HG02884 (cell line): Measurements from ENCODE around the gene PAX9.

Experiments
- ATAC-seq: cut with Tn5 transposase; IDR thresholded peaks from one replicate; pipeline ENCODE4 v1.9.1; 2021; ENCODE audit warnings: mild to moderate bottlenecking, moderate library complexity; ENCODE audit not compliant: unreplicated experiment

Gene PAX9

DNA sequence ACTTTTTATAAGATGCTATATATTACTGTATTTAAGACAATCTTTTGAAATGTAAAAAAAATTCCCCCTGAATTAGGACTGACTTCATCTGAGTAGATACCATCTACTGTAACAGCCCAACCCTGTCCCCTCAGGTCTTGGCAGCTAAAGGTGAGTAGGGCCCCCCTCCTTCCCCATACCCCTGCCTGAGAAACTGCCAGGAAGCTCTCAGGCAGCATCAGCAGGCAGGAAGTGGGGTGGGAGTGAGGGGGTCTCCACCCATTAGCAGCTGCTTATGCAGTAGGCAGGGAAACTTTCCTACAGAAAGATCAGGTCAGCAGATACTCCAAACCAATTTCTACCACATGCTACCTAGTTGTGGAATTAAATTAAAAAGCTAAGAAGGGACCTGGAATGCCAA is 62.5 kb downstream of the PAX9 start:
- no peak for ATAC-seq

DNA sequence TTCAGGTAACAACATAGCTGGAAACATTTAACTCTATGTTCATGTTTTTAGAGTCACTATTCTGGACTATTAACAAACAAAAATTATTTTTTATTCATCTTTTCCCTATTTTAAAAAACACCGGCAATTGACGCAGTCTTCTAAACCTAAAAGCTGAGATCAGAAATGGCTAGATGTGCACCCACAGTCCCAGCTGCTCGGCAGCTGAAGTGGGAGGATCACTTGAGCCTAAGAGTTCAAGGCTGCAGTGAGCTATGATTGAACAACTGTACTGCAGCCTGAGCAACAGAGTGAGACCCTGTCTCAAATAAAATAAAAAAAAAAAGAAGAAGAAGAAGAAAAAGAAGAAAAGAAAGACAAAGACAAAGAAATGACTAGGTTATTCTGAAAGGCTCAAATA is 64.5 kb downstream of the PAX9 start:
- no peak for ATAC-seq
